ENCODE data around the gene TRIM44.
"Not testable (repeated sequence)": the region's sequence is repeated elsewhere in the genome, so short reads cannot be mapped to it uniquely, and the experiment has no call there.

The TRIM44 gene

DNA sequence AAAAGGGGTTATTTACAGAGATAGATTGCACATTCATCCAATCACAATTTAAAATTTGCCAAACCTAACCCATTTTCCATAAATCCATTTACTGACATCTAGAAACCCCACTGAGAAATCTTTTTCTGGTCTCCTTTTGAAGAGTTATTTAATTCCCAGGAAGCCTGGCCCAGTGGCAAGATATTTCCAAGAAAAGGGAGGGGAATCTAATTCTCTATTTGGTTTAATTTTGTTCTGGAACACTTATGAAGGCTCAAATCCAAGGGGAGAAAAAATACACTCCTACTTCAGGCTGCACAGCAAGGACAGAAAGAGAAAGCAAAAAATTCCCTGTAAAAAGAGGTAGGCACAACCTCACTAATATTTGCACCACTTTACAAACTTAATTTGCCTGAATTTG is 193.1 kb downstream of the TRIM44 start:
- DNase-seq (ENCODE audit: low spot score), result no peak

- DNase-seq (ENCODE audit: low spot score), result no peak
These were observed 193.7 kb downstream of the TRIM44 start for GRCh38 chr11:35856259-35856658.

GRCh38 chr11:35856756-35857155 is 194.2 kb downstream of the TRIM44 start:
- no peak for DNase-seq (ENCODE audit: low spot score)

- DNase-seq (ENCODE audit: low spot score), result no peak
These were observed 195.3 kb downstream of the TRIM44 start for GRCh38 chr11:35857922-35858321.

DNA sequence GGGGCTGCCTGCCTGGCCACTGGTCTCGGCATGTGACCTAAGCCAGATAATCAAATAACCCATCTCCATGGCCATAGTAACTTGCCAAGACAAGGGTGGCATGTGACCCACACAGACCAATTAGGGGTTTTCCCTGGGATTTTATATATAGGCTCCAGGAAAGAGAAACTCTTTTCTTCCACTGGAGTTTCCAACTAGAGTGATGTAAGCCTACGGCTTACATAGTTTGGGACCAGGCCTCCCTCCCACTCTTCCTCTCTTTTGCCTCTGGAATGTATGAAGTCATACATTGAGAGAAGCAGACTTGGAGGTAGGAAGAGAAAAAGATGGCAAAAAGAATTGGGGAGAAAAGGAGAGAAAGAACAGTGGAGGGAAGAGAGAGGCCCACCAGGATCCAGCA is 196.7 kb downstream of the TRIM44 start:
- DNase-seq (ENCODE audit: low spot score), result peak; percentile 58

DNA sequence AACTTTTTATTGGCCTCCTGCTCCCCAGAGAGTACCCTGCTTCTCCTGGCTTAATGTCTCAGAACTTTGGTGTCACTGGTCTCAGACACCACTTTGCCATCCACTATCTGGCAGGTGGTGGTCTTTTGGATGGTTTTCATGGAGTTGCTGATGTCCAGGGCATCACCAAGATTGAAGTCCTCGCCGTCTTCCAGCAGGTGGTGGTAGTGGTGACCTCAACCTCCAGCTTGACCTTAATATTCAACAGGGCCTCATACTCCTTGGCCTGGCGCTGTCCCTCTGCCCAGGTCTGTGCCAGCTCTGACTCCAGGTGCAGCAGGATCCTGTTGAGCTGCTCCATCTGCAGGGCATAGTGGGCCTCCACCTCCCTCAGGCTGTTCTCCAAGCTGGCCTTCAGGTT is 197.6 kb downstream of the TRIM44 start:
- DNase-seq (ENCODE audit: low spot score), result not testable (repeated sequence)

DNA sequence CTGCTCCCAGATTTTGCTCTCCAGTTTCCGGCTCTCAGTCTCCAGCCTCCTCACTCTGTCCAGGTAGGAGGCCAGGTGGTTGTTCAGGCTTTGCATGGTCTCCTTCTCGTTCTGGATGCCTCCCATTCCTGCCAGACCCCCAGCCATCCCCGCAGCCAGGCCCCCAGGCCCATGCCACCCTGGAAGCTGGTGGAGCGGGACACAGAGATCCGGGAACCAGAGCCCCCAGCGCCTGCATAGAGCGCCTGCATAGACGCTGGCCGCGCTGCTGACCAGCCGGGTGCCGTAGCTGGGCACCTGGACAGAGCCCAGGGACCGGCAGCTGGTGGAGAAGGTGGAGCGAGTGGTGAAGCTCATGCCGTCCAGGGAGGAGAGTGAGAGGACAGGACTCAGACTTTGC is 198.6 kb downstream of the TRIM44 start:
- no peak for DNase-seq (ENCODE audit: low spot score)

DNA sequence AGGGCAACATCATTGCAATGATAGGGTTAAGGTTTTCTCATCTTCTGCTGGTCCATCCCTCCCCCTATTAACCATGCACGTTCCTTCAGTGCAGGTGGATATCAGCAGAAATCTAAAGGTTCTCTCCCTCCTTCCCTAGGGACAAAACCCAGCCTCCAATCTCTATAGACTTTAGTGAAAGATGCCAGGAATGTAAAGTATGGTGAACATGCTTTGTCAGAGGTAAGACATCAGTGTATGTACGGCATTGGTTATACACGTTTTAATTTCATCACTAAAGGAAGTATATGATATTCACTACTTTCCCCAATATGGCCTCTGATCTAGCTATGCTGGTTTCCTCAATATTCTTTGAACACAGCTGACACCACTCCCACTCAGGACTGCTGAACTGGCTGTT is 200.1 kb downstream of the TRIM44 start:
- no peak for DNase-seq (ENCODE audit: low spot score)

- DNase-seq (ENCODE audit: low spot score), result no peak
These were observed 201.6 kb downstream of the TRIM44 start for GRCh38 chr11:35864131-35864530.

GRCh38 chr11:35866601-35867000 is 204.0 kb downstream of the TRIM44 start:
- no peak for DNase-seq (ENCODE audit: low spot score)

All from kidney tubule cell (primary cell).